GM12878 (cell line): ENCODE results near the gene LNPK. TPM values are rescaled to one million over a fixed set of nuclear protein-coding genes. Genes with fewer than 3 reads are reported as not detected.

Source experiments
- ATF7 ChIP-seq: fragments of 450-650 bp; IDR thresholded peaks from 2 replicates; pipeline ENCODE4 v1.6.1; 2016; ENCODE audit warnings: low read depth, mild to moderate bottlenecking
- CREM ChIP-seq: IDR thresholded peaks from 2 replicates; pipeline ENCODE4 v1.6.1; 2014; ENCODE audit warnings: antibody characterized with exemption, low read depth
- ESRRA ChIP-seq: IDR thresholded peaks from 2 replicates; pipeline ENCODE4 v1.6.1; 2012; ENCODE audit warnings: mild to moderate bottlenecking, low read length, improper control_type of control experiment
- ETV6 ChIP-seq, 2 experiments: fragments of 450-650 bp in 1 of 2; IDR thresholded peaks in 1 of 2; conservative IDR thresholded peaks in 1 of 2; 2 replicates each; pipeline ENCODE4 v1.6.1; 2014; ENCODE audit warnings: antibody characterized with exemption in 1 of 2, borderline replicate concordance in 1 of 2, low read depth in 1 of 2, mild to moderate bottlenecking in 1 of 2, moderate library complexity in 1 of 2
- EZH2 ChIP-seq: IDR thresholded peaks from 2 replicates; pipeline ENCODE4 v1.6.1; 2012; ENCODE audit warnings: low read depth, mild to moderate bottlenecking, control low read depth, inconsistent platforms, low read length, borderline replicate concordance; ENCODE audit not compliant: control insufficient read depth
- FOXM1 ChIP-seq: IDR thresholded peaks from 2 replicates; pipeline ENCODE4 v1.6.1; 2012; ENCODE audit warnings: low read depth, mild to moderate bottlenecking, inconsistent platforms, low read length, moderate library complexity
- HDAC2 ChIP-seq: fragments of 200-600 bp; sonication (generic); IDR thresholded peaks from 2 replicates; pipeline ENCODE4 v1.6.1; 2017
- IRF3 ChIP-seq: fragments of 450-650 bp; IDR thresholded peaks from 2 replicates; pipeline ENCODE4 v1.6.1; 2014; ENCODE audit warnings: mild to moderate bottlenecking
- KLF5 ChIP-seq: fragments of 450-650 bp; IDR thresholded peaks from 2 replicates; pipeline ENCODE4 v1.6.1; 2014; ENCODE audit warnings: mild to moderate bottlenecking; ENCODE audit not compliant: partially characterized antibody
- MTA3 ChIP-seq: IDR thresholded peaks from 2 replicates; pipeline ENCODE4 v1.6.1; 2012; ENCODE audit warnings: low read length, inconsistent platforms, borderline replicate concordance
- MXI1 ChIP-seq: fragments of 150-350 bp; IDR thresholded peaks from 2 replicates; pipeline ENCODE4 v1.6.1; 2011; ENCODE audit warnings: low read depth, mild to moderate bottlenecking, inconsistent platforms, low read length, improper control_type of control experiment
- NBN ChIP-seq: fragments of 450-650 bp; IDR thresholded peaks from 2 replicates; pipeline ENCODE4 v1.6.1; 2016
- NR2F1 ChIP-seq: fragments of 450-650 bp; conservative IDR thresholded peaks from 2 replicates; pipeline ENCODE4 v1.6.1; 2017; ENCODE audit warnings: mild to moderate bottlenecking
- POLR2AphosphoS5 ChIP-seq: IDR thresholded peaks from 2 replicates; pipeline ENCODE4 v1.6.1; 2011; ENCODE audit warnings: mild to moderate bottlenecking, low read length, inconsistent platforms
- RELB ChIP-seq: fragments of 450-650 bp; IDR thresholded peaks from 2 replicates; pipeline ENCODE4 v1.6.1; 2017; ENCODE audit warnings: low read depth, mild to moderate bottlenecking, moderate library complexity
- REST ChIP-seq: IDR thresholded peaks from 2 replicates; pipeline ENCODE4 v1.6.1; 2012; ENCODE audit warnings: mild to moderate bottlenecking, low read depth, low read length
- SP1 ChIP-seq: IDR thresholded peaks from one replicate; pipeline ENCODE4 v1.6.1; 2011; ENCODE audit warnings: low read depth, low read length
- USF1 ChIP-seq: IDR thresholded peaks from 2 replicates; pipeline ENCODE4 v1.6.1; 2011; ENCODE audit warnings: borderline replicate concordance, low read depth, mild to moderate bottlenecking, moderate library complexity, mixed read lengths, low read length; ENCODE audit not compliant: insufficient read depth; ENCODE audit errors: extremely low read length
- ZNF217 ChIP-seq: fragments of 450-650 bp; IDR thresholded peaks from 2 replicates; pipeline ENCODE4 v1.6.1; 2017; ENCODE audit warnings: antibody characterized with exemption, mild to moderate bottlenecking
- polyA plus RNA-seq, 11 experiments: library from polyadenylated mRNA; depleted of rRNA in 4 of 11; unstranded in 6 of 11; stranded (reverse) in 5 of 11; fragments of >200 nt; fragmentation: Nextera tagmentation in 4 of 11; fragmentation: Illumina TruSeq in 1 of 11; extraction: Ambion mirVana in 4 of 11; extraction: Trizol in 1 of 11; gene quantifications; 1 replicate in 1 of 11; 2 replicates in 10 of 11; pipeline versions ENCODE4 v1.2.1 to v1.2.3, GENCODE V29; 2011 to 2016; ENCODE audit warnings: inconsistent platforms in 2 of 11, missing spikeins in 2 of 11, low read depth in 1 of 11
- total RNA-seq, 4 experiments: library from RNA; depleted of rRNA in 3 of 4; stranded (reverse); fragments of >200 nt in 3 of 4; fragmentation: Illumina TruSeq in 1 of 4; extraction: Trizol in 1 of 4; gene quantifications; 2 replicates each; pipeline versions ENCODE4 v1.2.1 to v1.2.3, GENCODE V29; 2013 to 2021

LNPK gene
- total and polyA plus RNA-seq, 10 of the 15 experiments (the other 5 are each of a cell fraction or from before 2014, with no cell fraction given) = 3.2 to 30.0 (median 15.6) TPM

GRCh38 chr2:176001281-176001915, 669 bp downstream of the LNPK start (continued):
- TF ChIP-seq MTA3 (no peak), NBN (no peak), EZH2 (no peak), ATF7 (no peak), KLF5 (no peak), NR2F1 (peak; percentile 63), ZNF217 (no peak), HDAC2 (no peak), ETV6 (conservative IDR thresholded peaks at IDR 0.05 in 1 of 2, IDR thresholded peaks at IDR 0.05 in 1 of 2; ENCODE audit: borderline replicate concordance in 1 of 2, low read depth in 1 of 2) (no peak), CREM (0 out of 2 replicates have a peak, but pooled peaks have one; percentile 21), POLR2AphosphoS5 (no peak), SP1 (no peak), FOXM1 (0 out of 2 replicates have a peak, but pooled peaks have one; percentile 24), USF1 (no peak), REST (no peak), MXI1 (peak; percentile 55; the same call in 1 of the 2 replicates), RELB (0 out of 2 replicates have a peak, but pooled peaks have one; percentile 26), ESRRA (no peak), IRF3 (no peak)
